Measurements from ENCODE around the gene KIF21B. TPM values are rescaled to one million over a fixed set of nuclear protein-coding genes. Genes with fewer than 3 reads are reported as not detected.

KIF21B gene
- total and polyA plus RNA-seq, 9 of the 15 experiments (the other 6 are each of a cell fraction or from before 2014, with no cell fraction given): 0.46 to 13.4 (median 5.9) TPM

DNA sequence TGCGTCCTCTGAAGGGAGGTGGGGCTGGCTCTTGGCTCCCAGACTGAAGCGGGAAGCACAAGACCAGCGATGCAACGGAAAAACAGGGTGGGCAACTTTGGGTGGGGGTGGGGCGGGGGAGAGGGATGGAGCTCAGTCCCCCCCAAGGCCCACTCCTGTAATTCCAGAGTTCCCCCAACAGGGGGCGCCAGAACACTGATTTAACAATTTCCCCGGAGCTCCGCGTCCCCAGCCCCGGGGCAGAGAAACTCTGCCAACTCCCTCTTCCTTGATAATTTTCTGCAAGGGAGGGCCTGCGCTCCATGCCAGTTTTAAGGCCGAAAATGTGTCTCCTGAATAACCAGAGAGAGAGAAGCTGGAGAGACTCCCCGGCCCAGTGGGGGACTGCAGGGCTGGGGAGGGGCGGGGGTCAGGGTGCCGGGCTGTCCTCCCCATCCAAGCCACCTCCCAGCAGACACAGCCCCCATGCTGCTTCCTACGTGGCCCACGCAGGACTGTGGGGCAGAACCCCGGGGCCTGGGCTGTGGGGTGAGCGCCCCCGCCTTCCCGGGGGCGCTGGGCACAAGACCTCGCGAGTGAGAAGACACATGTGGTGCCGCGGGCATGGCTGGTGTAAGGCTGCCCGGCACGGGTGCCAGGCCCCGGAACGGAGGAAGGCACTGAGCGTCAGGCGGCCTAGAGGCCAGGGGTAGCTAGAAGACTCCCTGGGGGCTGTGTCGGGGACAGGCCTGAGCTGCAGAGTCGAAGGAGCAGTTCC, 51.4 kb downstream of the KIF21B start (continued):
- TF ChIP-seq, protein P1, sequence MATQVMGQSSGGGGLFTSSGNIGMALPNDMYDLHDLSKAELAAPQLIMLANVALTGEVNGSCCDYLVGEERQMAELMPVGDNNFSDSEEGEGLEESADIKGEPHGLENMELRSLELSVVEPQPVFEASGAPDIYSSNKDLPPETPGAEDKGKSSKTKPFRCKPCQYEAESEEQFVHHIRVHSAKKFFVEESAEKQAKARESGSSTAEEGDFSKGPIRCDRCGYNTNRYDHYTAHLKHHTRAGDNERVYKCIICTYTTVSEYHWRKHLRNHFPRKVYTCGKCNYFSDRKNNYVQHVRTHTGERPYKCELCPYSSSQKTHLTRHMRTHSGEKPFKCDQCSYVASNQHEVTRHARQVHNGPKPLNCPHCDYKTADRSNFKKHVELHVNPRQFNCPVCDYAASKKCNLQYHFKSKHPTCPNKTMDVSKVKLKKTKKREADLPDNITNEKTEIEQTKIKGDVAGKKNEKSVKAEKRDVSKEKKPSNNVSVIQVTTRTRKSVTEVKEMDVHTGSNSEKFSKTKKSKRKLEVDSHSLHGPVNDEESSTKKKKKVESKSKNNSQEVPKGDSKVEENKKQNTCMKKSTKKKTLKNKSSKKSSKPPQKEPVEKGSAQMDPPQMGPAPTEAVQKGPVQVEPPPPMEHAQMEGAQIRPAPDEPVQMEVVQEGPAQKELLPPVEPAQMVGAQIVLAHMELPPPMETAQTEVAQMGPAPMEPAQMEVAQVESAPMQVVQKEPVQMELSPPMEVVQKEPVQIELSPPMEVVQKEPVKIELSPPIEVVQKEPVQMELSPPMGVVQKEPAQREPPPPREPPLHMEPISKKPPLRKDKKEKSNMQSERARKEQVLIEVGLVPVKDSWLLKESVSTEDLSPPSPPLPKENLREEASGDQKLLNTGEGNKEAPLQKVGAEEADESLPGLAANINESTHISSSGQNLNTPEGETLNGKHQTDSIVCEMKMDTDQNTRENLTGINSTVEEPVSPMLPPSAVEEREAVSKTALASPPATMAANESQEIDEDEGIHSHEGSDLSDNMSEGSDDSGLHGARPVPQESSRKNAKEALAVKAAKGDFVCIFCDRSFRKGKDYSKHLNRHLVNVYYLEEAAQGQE (IDR thresholded peaks at IDR 0.05; ENCODE audit: borderline replicate concordance): peak; percentile 75
- TF ChIP-seq, protein P1 (CRISPR knock-in tag; IDR thresholded peaks at IDR 0.05; ENCODE audit: low read depth): no peak
- TF ChIP-seq MAZ (CRISPR knock-in tag; conservative IDR thresholded peaks at IDR 0.05 in 1 of 2, IDR thresholded peaks at IDR 0.05 in 1 of 2): peak in 1 of 2 experiments; percentile 57; a peak in 2 of 4 replicates
- peak; percentile 85 for TF ChIP-seq ZNF444 (CRISPR knock-in tag; IDR thresholded peaks at IDR 0.05)
- TF ChIP-seq, protein P2, sequence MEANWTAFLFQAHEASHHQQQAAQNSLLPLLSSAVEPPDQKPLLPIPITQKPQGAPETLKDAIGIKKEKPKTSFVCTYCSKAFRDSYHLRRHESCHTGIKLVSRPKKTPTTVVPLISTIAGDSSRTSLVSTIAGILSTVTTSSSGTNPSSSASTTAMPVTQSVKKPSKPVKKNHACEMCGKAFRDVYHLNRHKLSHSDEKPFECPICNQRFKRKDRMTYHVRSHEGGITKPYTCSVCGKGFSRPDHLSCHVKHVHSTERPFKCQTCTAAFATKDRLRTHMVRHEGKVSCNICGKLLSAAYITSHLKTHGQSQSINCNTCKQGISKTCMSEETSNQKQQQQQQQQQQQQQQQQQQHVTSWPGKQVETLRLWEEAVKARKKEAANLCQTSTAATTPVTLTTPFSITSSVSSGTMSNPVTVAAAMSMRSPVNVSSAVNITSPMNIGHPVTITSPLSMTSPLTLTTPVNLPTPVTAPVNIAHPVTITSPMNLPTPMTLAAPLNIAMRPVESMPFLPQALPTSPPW (CRISPR knock-in tag; IDR thresholded peaks at IDR 0.05): peak; percentile 76
- no peak for TF ChIP-seq ZNF57 (CRISPR knock-in tag; IDR thresholded peaks at IDR 0.05)
- TF ChIP-seq, protein P3, sequence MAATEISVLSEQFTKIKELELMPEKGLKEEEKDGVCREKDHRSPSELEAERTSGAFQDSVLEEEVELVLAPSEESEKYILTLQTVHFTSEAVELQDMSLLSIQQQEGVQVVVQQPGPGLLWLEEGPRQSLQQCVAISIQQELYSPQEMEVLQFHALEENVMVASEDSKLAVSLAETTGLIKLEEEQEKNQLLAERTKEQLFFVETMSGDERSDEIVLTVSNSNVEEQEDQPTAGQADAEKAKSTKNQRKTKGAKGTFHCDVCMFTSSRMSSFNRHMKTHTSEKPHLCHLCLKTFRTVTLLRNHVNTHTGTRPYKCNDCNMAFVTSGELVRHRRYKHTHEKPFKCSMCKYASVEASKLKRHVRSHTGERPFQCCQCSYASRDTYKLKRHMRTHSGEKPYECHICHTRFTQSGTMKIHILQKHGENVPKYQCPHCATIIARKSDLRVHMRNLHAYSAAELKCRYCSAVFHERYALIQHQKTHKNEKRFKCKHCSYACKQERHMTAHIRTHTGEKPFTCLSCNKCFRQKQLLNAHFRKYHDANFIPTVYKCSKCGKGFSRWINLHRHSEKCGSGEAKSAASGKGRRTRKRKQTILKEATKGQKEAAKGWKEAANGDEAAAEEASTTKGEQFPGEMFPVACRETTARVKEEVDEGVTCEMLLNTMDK (IDR thresholded peaks at IDR 0.05; ENCODE audit: borderline replicate concordance, insufficient read depth, low read depth, low read length, poor library complexity, severe bottlenecking): peak; percentile 44
- TF ChIP-seq, protein P4, sequence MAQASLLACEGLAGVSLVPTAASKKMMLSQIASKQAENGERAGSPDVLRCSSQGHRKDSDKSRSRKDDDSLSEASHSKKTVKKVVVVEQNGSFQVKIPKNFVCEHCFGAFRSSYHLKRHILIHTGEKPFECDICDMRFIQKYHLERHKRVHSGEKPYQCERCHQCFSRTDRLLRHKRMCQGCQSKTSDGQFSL (CRISPR knock-in tag; IDR thresholded peaks at IDR 0.05): peak; percentile 91
- TF ChIP-seq, protein P4 (tag; IDR thresholded peaks at IDR 0.05): peak in 1 of 2 experiments; percentile 90; a peak in 2 of 4 replicates
- peak; percentile 85 for TF ChIP-seq SMC3 (conservative IDR thresholded peaks at IDR 0.05; ENCODE audit: insufficient read depth, low read depth, low read length)
- TF ChIP-seq RAD21 (CRISPR knock-in tag; conservative IDR thresholded peaks at IDR 0.05 in 1 of 2, IDR thresholded peaks at IDR 0.05 in 1 of 2): peak; percentile 80 to 85
- peak; percentile 48; the same call in 1 of the 2 replicates for TF ChIP-seq ZBTB7A (IDR thresholded peaks at IDR 0.05; ENCODE audit: borderline replicate concordance, control insufficient read depth, low read depth, low read length)
